ENCODE measurements around the gene CAB39.
A peak's percentile ranks its signal among the peaks of the same experiment; 100 is the strongest.

Gene CAB39

GRCh38 chr2:230821261-230821990 is 108.8 kb downstream of the CAB39 start:
- DNase-seq (ENCODE audit: low read depth), result no peak

- no peak for DNase-seq (ENCODE audit: low read depth)
Measured at GRCh38 chr2:230821991-230822520, 109.4 kb downstream of the CAB39 start.

- no peak for DNase-seq (ENCODE audit: low read depth)
Measured at GRCh38 chr2:230823264-230823964, 110.8 kb downstream of the CAB39 start.

GRCh38 chr2:230824406-230824978 is 111.8 kb downstream of the CAB39 start:
- peak; percentile 8 for DNase-seq (ENCODE audit: low read depth)

GRCh38 chr2:230825354-230825753 is 112.7 kb downstream of the CAB39 start:
- DNase-seq (ENCODE audit: low read depth), result no peak

- DNase-seq (ENCODE audit: low read depth), result no peak
Measured at GRCh38 chr2:230827774-230828271, 115.2 kb downstream of the CAB39 start.

- DNase-seq (ENCODE audit: low read depth), result no peak
Measured at GRCh38 chr2:230828272-230828961, 115.8 kb downstream of the CAB39 start.

GRCh38 chr2:230829293-230829692 is 116.7 kb downstream of the CAB39 start:
- no peak for DNase-seq (ENCODE audit: low read depth)

- no peak for DNase-seq (ENCODE audit: low read depth)
Measured at GRCh38 chr2:230829959-230830358, 117.3 kb downstream of the CAB39 start.

- no peak for DNase-seq (ENCODE audit: low read depth)
Measured at GRCh38 chr2:230830428-230830827, 117.8 kb downstream of the CAB39 start.

GRCh38 chr2:230840301-230840700 is 127.7 kb downstream of the CAB39 start:
- no peak for DNase-seq (ENCODE audit: low read depth)

- DNase-seq (ENCODE audit: low read depth), result no peak
Measured at GRCh38 chr2:230842473-230842872, 129.8 kb downstream of the CAB39 start.

GRCh38 chr2:230843132-230843531 is 130.5 kb downstream of the CAB39 start:
- DNase-seq (ENCODE audit: low read depth), result no peak

GRCh38 chr2:230846360-230846759 is 133.7 kb downstream of the CAB39 start:
- no peak for DNase-seq (ENCODE audit: low read depth)

- peak; percentile 91 for DNase-seq (ENCODE audit: low read depth)
Measured at GRCh38 chr2:230847883-230848388, 135.3 kb downstream of the CAB39 start.

GRCh38 chr2:230849633-230850357 is 137.2 kb downstream of the CAB39 start:
- DNase-seq (ENCODE audit: low read depth), result peak; percentile 65

GRCh38 chr2:230850358-230850658 is 137.7 kb downstream of the CAB39 start:
- DNase-seq (ENCODE audit: low read depth), result no peak

- no peak for DNase-seq (ENCODE audit: low read depth)
Measured at GRCh38 chr2:230852113-230852512, 139.5 kb downstream of the CAB39 start.

GRCh38 chr2:230861552-230862255 is 149.1 kb downstream of the CAB39 start:
- no peak for DNase-seq (ENCODE audit: low read depth)

- no peak for DNase-seq (ENCODE audit: low read depth)
Measured at GRCh38 chr2:230862292-230862691, 149.7 kb downstream of the CAB39 start.

- no peak for DNase-seq (ENCODE audit: low read depth)
Measured at GRCh38 chr2:230863031-230863430, 150.4 kb downstream of the CAB39 start.
